Panc1 (cell line): ENCODE measurements around the gene NCAPG. TPM values are rescaled to one million over a fixed set of nuclear protein-coding genes. Genes with fewer than 3 reads are reported as not detected.

Source experiments
- ATAC-seq: fragments of 200-7000 bp; cut with Tn5 transposase; 2 replicates; pipeline ENCODE4 v1.9.1; 2020; ENCODE audit warnings: mild to moderate bottlenecking, moderate library complexity
- BruUV-seq: library from RNA; stranded (reverse); fragments of 400-500 nt; replicated peaks from 2 replicates; lab custom pipeline; 2021; lab: Mats Ljungman, UMichigan
- CTCF ChIA-PET: fragments of 300-600 bp; sonication (Branson Sonifier 250); formaldehyde crosslinking; loops from one replicate; lab custom pipeline; 2022; ENCODE audit warnings: antibody characterized with exemption; lab: Charles Lee
- POLR2A ChIA-PET: fragments of 300-600 bp; sonication (Branson Sonifier 250); formaldehyde crosslinking; loops from one replicate; lab custom pipeline; 2022; ENCODE audit warnings: antibody characterized with exemption; lab: Charles Lee
- DNase-seq: peaks from one replicate; pipeline ENCODE4 v3.0.0-alpha.2; 2010; ENCODE audit warnings: low read depth, low spot score
- H3K27ac ChIP-seq: 2 replicates; pipeline ENCODE4 v1.5.1; 2011; ENCODE audit warnings: mild to moderate bottlenecking, low read length, inconsistent platforms
- H3K27me3 ChIP-seq: fragments of 200-500 bp; sonication (Bioruptor generic); 2 replicates; pipeline ENCODE4 v1.6.0; 2014; ENCODE audit warnings: low read length, inconsistent platforms; ENCODE audit not compliant: control insufficient read depth, insufficient read depth
- H3K36me3 ChIP-seq: fragments of 200-500 bp; sonication (Bioruptor generic); 2 replicates; pipeline ENCODE4 v1.5.1; 2014; ENCODE audit warnings: inconsistent platforms, mild to moderate bottlenecking, low read length, moderate library complexity; ENCODE audit not compliant: control insufficient read depth, insufficient read depth
- H3K4me1 ChIP-seq: 2 replicates; pipeline ENCODE4 v1.5.1; 2011; ENCODE audit warnings: inconsistent platforms, mild to moderate bottlenecking, low read length, moderate library complexity; ENCODE audit not compliant: control insufficient read depth, insufficient read depth
- H3K4me3 ChIP-seq, 2 experiments: 2 replicates each; pipeline ENCODE4 v1.5.1; 2011 to 2012; ENCODE audit warnings: low read depth in 2 of 2, low read length in 2 of 2, mild to moderate bottlenecking in 2 of 2, inconsistent platforms in 1 of 2, moderate library complexity in 1 of 2
- H3K9me3 ChIP-seq: fragments of 200-500 bp; sonication (Bioruptor generic); 2 replicates; pipeline ENCODE4 v1.5.1; 2014; ENCODE audit warnings: low read depth, mild to moderate bottlenecking, inconsistent platforms, low read length, moderate library complexity; ENCODE audit not compliant: control insufficient read depth, insufficient read depth
- CTCF ChIP-seq: fragments of 450-650 bp; IDR thresholded peaks from 2 replicates; pipeline ENCODE4 v1.5.1; 2017; ENCODE audit warnings: mild to moderate bottlenecking
- POLR2AphosphoS5 ChIP-seq: IDR thresholded peaks from 2 replicates; pipeline ENCODE4 v1.6.1; 2012; ENCODE audit warnings: mild to moderate bottlenecking, low read depth, low read length, moderate library complexity
- REST ChIP-seq, 2 experiments: IDR thresholded peaks; 2 replicates each; pipeline ENCODE4 v1.6.1; 2011 to 2012; ENCODE audit warnings: low read depth in 2 of 2, control low read depth in 1 of 2, low read length in 1 of 2, mild to moderate bottlenecking in 1 of 2, moderate library complexity in 1 of 2; ENCODE audit not compliant: insufficient read depth in 1 of 2
- SIN3A ChIP-seq: IDR thresholded peaks from 2 replicates; pipeline ENCODE4 v1.6.1; 2012; ENCODE audit warnings: low read depth, mild to moderate bottlenecking, low read length, moderate library complexity, borderline replicate concordance; ENCODE audit not compliant: insufficient read depth
- TCF7L2 ChIP-seq: IDR thresholded peaks from 2 replicates; pipeline ENCODE4 v1.6.1; 2011; ENCODE audit warnings: mild to moderate bottlenecking, low read depth, low read length, inconsistent platforms
- in situ Hi-C: cut with HindIII; loops from 2 replicates; pipeline ENCODE4 v1.10.0; 2016; ENCODE audit warnings: low sequenced_read_pairs, low pct_unique_long_range_greater_than_20kb
- intact Hi-C: fragments of 100-400 bp; cut with micrococcal nuclease; formaldehyde crosslinking; loops from one replicate; pipeline ENCODE4 v1.10.0; 2022; ENCODE audit not compliant: unreplicated experiment
- total RNA-seq: library from RNA; stranded (reverse); gene quantifications from one replicate; pipeline ENCODE4 v1.2.1, GENCODE V29; 2021; ENCODE audit not compliant: unreplicated experiment

Gene NCAPG
- total RNA-seq, 1 experiment from 2014 or later: 31.0 TPM

- BruUV-seq: no TSS peak
- DNase-seq (no peak), ATAC-seq (no peak)
- in situ Hi-C loops (no loop called here), intact Hi-C loops (no loop called here)
- Histone ChIP-seq H3K27me3 (no peaks in the 10 kb centered on the region), H3K36me3 (no peaks in the 10 kb centered on the region), H3K4me1 (no peaks in the 10 kb centered on the region), H3K9me3 (no peaks in the 10 kb centered on the region), H3K4me3 (no peak overlapping the region), H3K27ac (no peak overlapping the region)
- ChIA-PET CTCF (no interaction called here), POLR2A (interaction anchor here (0.6 kb wide), 1 partner anchor 12 kb away, joined by 4 read pairs; no protein-coding TSS in a partner anchor)
- TF ChIP-seq POLR2AphosphoS5: no peak
- TF ChIP-seq REST (IDR thresholded peaks at IDR 0.05; ENCODE audit: insufficient read depth in 1 of 2, low read depth in 2 of 2, low read length in 1 of 2): no peak
- TF ChIP-seq TCF7L2: no peak
- no peak for TF ChIP-seq SIN3A
- TF ChIP-seq CTCF: no peak
Measured at GRCh38 chr4:17761062-17761461, 49.7 kb upstream of the NCAPG start.

- no peak for TF ChIP-seq SIN3A
- TF ChIP-seq POLR2AphosphoS5: no peak
- peak; percentile 23 for TF ChIP-seq CTCF
- no peaks in the 10 kb centered on the region for H3K36me3 ChIP-seq
- no peak for ATAC-seq
- no peaks in the 10 kb centered on the region for H3K4me1 ChIP-seq
- no peaks in the 10 kb centered on the region for H3K27me3 ChIP-seq
- H3K9me3 ChIP-seq: no peaks in the 10 kb centered on the region
- in situ Hi-C loops: no loop called here
- no peak for DNase-seq
- POLR2A ChIA-PET: no interaction called here
- no peak overlapping the region for H3K27ac ChIP-seq
- BruUV-seq: no TSS peak
- CTCF ChIA-PET: no interaction called here
- no peak overlapping the region for H3K4me3 ChIP-seq
- intact Hi-C loops: no loop called here
Measured at GRCh38 chr4:17762726-17763125, 48.1 kb upstream of the NCAPG start.
